Type B pancreatic cell (in vitro differentiated cells): ENCODE results near the gene RAD51B. TPM values are rescaled to one million over a fixed set of nuclear protein-coding genes. Genes with fewer than 3 reads are reported as not detected.

ENCODE experiments used
- DNase-seq: peaks from one replicate; pipeline ENCODE4 v3.0.0; 2021; ENCODE audit warnings: mixed read lengths; ENCODE audit not compliant: unreplicated experiment; ENCODE audit errors: extremely low spot score
- H3K27ac Mint-ChIP-seq: 2 replicates; pipeline ENCODE4 v1.8.0; 2021; ENCODE audit warnings: mild to moderate bottlenecking, mixed read lengths
- H3K27me3 Mint-ChIP-seq: 2 replicates; pipeline ENCODE4 v1.8.0; 2021; ENCODE audit warnings: mixed read lengths
- H3K36me3 Mint-ChIP-seq: 2 replicates; pipeline ENCODE4 v1.8.0; 2021; ENCODE audit warnings: mixed read lengths
- H3K4me1 Mint-ChIP-seq: one replicate; pipeline ENCODE4 v1.8.0; 2021; ENCODE audit warnings: mixed read lengths; ENCODE audit not compliant: unreplicated experiment
- H3K4me3 Mint-ChIP-seq: 2 replicates; pipeline ENCODE4 v1.8.0; 2021; ENCODE audit warnings: mild to moderate bottlenecking, mixed read lengths
- H3K9me3 Mint-ChIP-seq: 2 replicates; pipeline ENCODE4 v1.8.0; 2021; ENCODE audit warnings: mixed read lengths
- CTCF ChIP-seq: fragments of 200-600 bp; sonication (generic); conservative IDR thresholded peaks from 2 replicates; pipeline ENCODE4 v1.5.0; 2021; ENCODE audit warnings: antibody characterized with exemption, mild to moderate bottlenecking
- total RNA-seq: library from RNA; stranded (reverse); gene quantifications from 2 replicates; pipeline ENCODE4 v1.2.1, GENCODE V29; 2021; ENCODE audit warnings: low replicate concordance

The RAD51B gene
- total RNA-seq, 1 donor from 2014 or later: 27.3 TPM

- Mint-ChIP-seq H3K4me1 (peaks cover 51% of the 10 kb centered on the region), H3K27me3 (no peaks in the 10 kb centered on the region), H3K4me3 (peak overlapping the region; percentile 82), H3K36me3 (peaks cover 11% of the 10 kb centered on the region), H3K9me3 (peaks cover 7% of the 10 kb centered on the region), H3K27ac (peak overlapping the region; percentile 93)
- no peak for TF ChIP-seq CTCF
- DNase-seq: no peak
These were observed 809.2 kb downstream of the RAD51B start for GRCh38 chr14:68628605-68629310.

- Mint-ChIP-seq H3K4me1 (peaks cover 60% of the 10 kb centered on the region), H3K36me3 (peaks cover 11% of the 10 kb centered on the region), H3K27ac (peak overlapping the region; percentile 93), H3K27me3 (no peaks in the 10 kb centered on the region), H3K4me3 (no peak overlapping the region), H3K9me3 (peaks cover 4% of the 10 kb centered on the region)
- no peak for DNase-seq
- no peak for TF ChIP-seq CTCF
These were observed 810.5 kb downstream of the RAD51B start for GRCh38 chr14:68630081-68630571.

GRCh38 chr14:68630611-68631393 is 811.2 kb downstream of the RAD51B start:
- no peaks in the 10 kb centered on the region for H3K27me3 Mint-ChIP-seq
- H3K4me3 Mint-ChIP-seq: no peak overlapping the region
- TF ChIP-seq CTCF: no peak
- peaks cover 11% of the 10 kb centered on the region for H3K36me3 Mint-ChIP-seq
- peaks cover 61% of the 10 kb centered on the region for H3K4me1 Mint-ChIP-seq
- peak overlapping the region; percentile 93 for H3K27ac Mint-ChIP-seq
- H3K9me3 Mint-ChIP-seq: peaks cover 4% of the 10 kb centered on the region
- no peak for DNase-seq

- no peak for TF ChIP-seq CTCF
- DNase-seq: no peak
- peaks cover 11% of the 10 kb centered on the region for H3K36me3 Mint-ChIP-seq
- no peak overlapping the region for H3K4me3 Mint-ChIP-seq
- H3K4me1 Mint-ChIP-seq: peaks cover 60% of the 10 kb centered on the region
- no peak overlapping the region for H3K27ac Mint-ChIP-seq
- no peaks in the 10 kb centered on the region for H3K27me3 Mint-ChIP-seq
- peaks cover 4% of the 10 kb centered on the region for H3K9me3 Mint-ChIP-seq
These were observed 811.9 kb downstream of the RAD51B start for GRCh38 chr14:68631394-68632053.

- Mint-ChIP-seq H3K27me3 (no peaks in the 10 kb centered on the region), H3K4me1 (peaks cover 53% of the 10 kb centered on the region), H3K4me3 (no peak overlapping the region), H3K9me3 (no peaks in the 10 kb centered on the region), H3K36me3 (peaks cover 5% of the 10 kb centered on the region), H3K27ac (no peak overlapping the region)
- DNase-seq: no peak
- TF ChIP-seq CTCF: no peak
These were observed 812.7 kb downstream of the RAD51B start for GRCh38 chr14:68632054-68632895.
